GM12878 (cell line): ENCODE data around the gene KCNK17. TPM values are rescaled to one million over a fixed set of nuclear protein-coding genes. Genes with fewer than 3 reads are reported as not detected.

Source experiments
- ATAC-seq: fragments of 200-7000 bp; cut with Tn5 transposase; 3 replicates; pipeline ENCODE4 v1.9.1; 2020; ENCODE audit warnings: mild to moderate bottlenecking, moderate library complexity
- BruUV-seq: library from RNA; stranded (reverse); fragments of 400-500 nt; replicated peaks from 2 replicates; lab custom pipeline; 2021; lab: Mats Ljungman, UMichigan
- CTCF ChIA-PET: fragments of 300-600 bp; sonication (Branson Sonifier 250); formaldehyde crosslinking; extraction: SDS; loops from one replicate; lab custom pipeline; 2021; ENCODE audit warnings: inconsistent platforms; lab: Yijun Ruan, JAX
- POLR2A ChIA-PET: fragments of 350-600 bp; formaldehyde crosslinking; extraction: SDS; loops from one replicate; lab custom pipeline; 2021; ENCODE audit warnings: inconsistent platforms; lab: Charles Lee
- RAD21 ChIA-PET: fragments of 300-600 bp; sonication (Branson Sonifier 250); formaldehyde crosslinking; loops from one replicate; lab custom pipeline; 2023; ENCODE audit warnings: antibody characterized with exemption; ENCODE audit not compliant: unreplicated experiment; lab: Charles Lee
- SMC1A ChIA-PET: fragments of 300-600 bp; sonication (Branson Sonifier 250); formaldehyde crosslinking; loops from one replicate; lab custom pipeline; 2023; ENCODE audit not compliant: unreplicated experiment, uncharacterized antibody; lab: Charles Lee
- DNase-seq: peaks from one replicate; pipeline ENCODE4 v3.0.0-alpha.2; 2011; ENCODE audit warnings: low read depth, low spot score
- FAIRE-seq: peaks from 3 replicates; lab custom pipeline; 2011; peaks lifted over from hg19 to GRCh38; lab: Jason Lieb, UNC
- H2AFZ ChIP-seq: 2 replicates; pipeline ENCODE4 v1.6.0; 2011; ENCODE audit warnings: low read depth, low read length, control low read depth; ENCODE audit not compliant: control insufficient read depth
- H3K27ac ChIP-seq: 2 replicates; pipeline ENCODE4 v1.5.1; 2011; ENCODE audit warnings: control low read depth; ENCODE audit not compliant: control insufficient read depth, insufficient read depth
- H3K27me3 ChIP-seq, 2 experiments: replicated peaks in 1 of 2; 2 replicates each; pipeline versions ENCODE4 v1.6.0 to v1.6.1; 2011; ENCODE audit warnings: low read length in 1 of 2; ENCODE audit not compliant: control insufficient read depth in 2 of 2, insufficient read depth in 2 of 2
- H3K36me3 ChIP-seq, 2 experiments: 2 replicates each; pipeline ENCODE4 v1.5.1; 2011; ENCODE audit warnings: low read length in 1 of 2; ENCODE audit not compliant: control insufficient read depth in 2 of 2, insufficient read depth in 2 of 2
- H3K4me1 ChIP-seq: 2 replicates; pipeline ENCODE4 v1.6.1; 2011; ENCODE audit warnings: mild to moderate bottlenecking, low read length, moderate library complexity, mixed read lengths; ENCODE audit not compliant: control insufficient read depth, insufficient read depth
- H3K4me2 ChIP-seq: 2 replicates; pipeline ENCODE4 v1.6.0; 2011; ENCODE audit warnings: control low read depth; ENCODE audit not compliant: control insufficient read depth, insufficient read depth
- H3K4me3 ChIP-seq: fragments of 200-600 bp; sonication (generic); 2 replicates; pipeline ENCODE4 v1.5.1; 2016
- H3K79me2 ChIP-seq: 2 replicates; pipeline ENCODE4 v1.6.0; 2011; ENCODE audit warnings: low read length; ENCODE audit not compliant: control insufficient read depth, insufficient read depth
- H3K9ac ChIP-seq: 2 replicates; pipeline ENCODE4 v1.8.0; 2011; ENCODE audit warnings: low read length, control low read depth, mixed read lengths; ENCODE audit not compliant: control insufficient read depth, insufficient read depth
- H3K9me3 ChIP-seq: replicated peaks from 3 replicates; pipeline ENCODE4 v1.5.1; 2011; ENCODE audit warnings: mild to moderate bottlenecking, low read length; ENCODE audit not compliant: control insufficient read depth, insufficient read depth
- H4K20me1 ChIP-seq: 2 replicates; pipeline ENCODE4 v1.6.0; 2011; ENCODE audit not compliant: control insufficient read depth, insufficient read depth
- BACH1 ChIP-seq: fragments of 450-650 bp; IDR thresholded peaks from 2 replicates; pipeline ENCODE4 v1.6.1; 2017; ENCODE audit warnings: mild to moderate bottlenecking, borderline replicate concordance
- BCLAF1 ChIP-seq: fragments of 450-650 bp; IDR thresholded peaks from 2 replicates; pipeline ENCODE4 v1.6.1; 2017; ENCODE audit warnings: antibody characterized with exemption, mild to moderate bottlenecking, moderate library complexity
- USF2 ChIP-seq: IDR thresholded peaks from 2 replicates; pipeline ENCODE4 v1.6.1; 2011; ENCODE audit warnings: low read depth, low read length, improper control_type of control experiment, borderline replicate concordance
- ZBTB4 ChIP-seq: fragments of 450-650 bp; formaldehyde crosslinking; IDR thresholded peaks from 2 replicates; pipeline ENCODE4 v1.4.0; 2022; ENCODE audit warnings: mild to moderate bottlenecking, moderate library complexity
- ZZZ3 ChIP-seq: IDR thresholded peaks from 2 replicates; pipeline ENCODE4 v1.6.1; 2011; ENCODE audit warnings: low read depth; ENCODE audit not compliant: control insufficient read depth, insufficient read length
- WGBS: methylation state at CpG from one replicate; pipeline ENCODE4 v1.1.6; 2016; ENCODE audit warnings: low lambda C conversion rate; ENCODE audit not compliant: insufficient replicate concordance, insufficient coverage; ENCODE audit errors: missing lambda C conversion rate; 5-methylcytosine and 5-hydroxymethylcytosine counted together
- in situ Hi-C: fragments of 300-500 bp; cut with MboI; formaldehyde crosslinking; loops from 9 replicates; pipeline ENCODE4 v1.14.3; 2018; ENCODE audit warnings: mixed read lengths
- intact Hi-C: fragments of 100-400 bp; cut with micrococcal nuclease; formaldehyde crosslinking; loops from one replicate; pipeline ENCODE4 v1.14.2; 2022; ENCODE audit not compliant: unreplicated experiment
- polyA plus RNA-seq, 11 experiments: library from polyadenylated mRNA; depleted of rRNA in 4 of 11; unstranded in 6 of 11; stranded (reverse) in 5 of 11; fragments of >200 nt; fragmentation: Nextera tagmentation in 4 of 11; fragmentation: Illumina TruSeq in 1 of 11; extraction: Ambion mirVana in 4 of 11; extraction: Trizol in 1 of 11; gene quantifications; 1 replicate in 1 of 11; 2 replicates in 10 of 11; pipeline versions ENCODE4 v1.2.1 to v1.2.3, GENCODE V29; 2011 to 2016; ENCODE audit warnings: inconsistent platforms in 2 of 11, missing spikeins in 2 of 11, low read depth in 1 of 11
- total RNA-seq, 4 experiments: library from RNA; depleted of rRNA in 3 of 4; stranded (reverse); fragments of >200 nt in 3 of 4; fragmentation: Illumina TruSeq in 1 of 4; extraction: Trizol in 1 of 4; gene quantifications; 2 replicates each; pipeline versions ENCODE4 v1.2.1 to v1.2.3, GENCODE V29; 2013 to 2021
- TF ChIP-seq, protein P1 (sequence below): fragments of 450-650 bp; IDR thresholded peaks from 2 replicates; pipeline ENCODE4 v1.6.1; 2016; ENCODE audit warnings: mild to moderate bottlenecking, moderate library complexity, borderline replicate concordance

The KCNK17 gene
- total and polyA plus RNA-seq, 10 of the 15 experiments (the other 5 are each of a cell fraction or from before 2014, with no cell fraction given), result not detected

GRCh38 chr6:39266782-39267355 lies 47.4 kb downstream of the KCNK17 start (continued):
- no peak for TF ChIP-seq BCLAF1
- TF ChIP-seq ZZZ3, result no peak
- TF ChIP-seq, protein P1, sequence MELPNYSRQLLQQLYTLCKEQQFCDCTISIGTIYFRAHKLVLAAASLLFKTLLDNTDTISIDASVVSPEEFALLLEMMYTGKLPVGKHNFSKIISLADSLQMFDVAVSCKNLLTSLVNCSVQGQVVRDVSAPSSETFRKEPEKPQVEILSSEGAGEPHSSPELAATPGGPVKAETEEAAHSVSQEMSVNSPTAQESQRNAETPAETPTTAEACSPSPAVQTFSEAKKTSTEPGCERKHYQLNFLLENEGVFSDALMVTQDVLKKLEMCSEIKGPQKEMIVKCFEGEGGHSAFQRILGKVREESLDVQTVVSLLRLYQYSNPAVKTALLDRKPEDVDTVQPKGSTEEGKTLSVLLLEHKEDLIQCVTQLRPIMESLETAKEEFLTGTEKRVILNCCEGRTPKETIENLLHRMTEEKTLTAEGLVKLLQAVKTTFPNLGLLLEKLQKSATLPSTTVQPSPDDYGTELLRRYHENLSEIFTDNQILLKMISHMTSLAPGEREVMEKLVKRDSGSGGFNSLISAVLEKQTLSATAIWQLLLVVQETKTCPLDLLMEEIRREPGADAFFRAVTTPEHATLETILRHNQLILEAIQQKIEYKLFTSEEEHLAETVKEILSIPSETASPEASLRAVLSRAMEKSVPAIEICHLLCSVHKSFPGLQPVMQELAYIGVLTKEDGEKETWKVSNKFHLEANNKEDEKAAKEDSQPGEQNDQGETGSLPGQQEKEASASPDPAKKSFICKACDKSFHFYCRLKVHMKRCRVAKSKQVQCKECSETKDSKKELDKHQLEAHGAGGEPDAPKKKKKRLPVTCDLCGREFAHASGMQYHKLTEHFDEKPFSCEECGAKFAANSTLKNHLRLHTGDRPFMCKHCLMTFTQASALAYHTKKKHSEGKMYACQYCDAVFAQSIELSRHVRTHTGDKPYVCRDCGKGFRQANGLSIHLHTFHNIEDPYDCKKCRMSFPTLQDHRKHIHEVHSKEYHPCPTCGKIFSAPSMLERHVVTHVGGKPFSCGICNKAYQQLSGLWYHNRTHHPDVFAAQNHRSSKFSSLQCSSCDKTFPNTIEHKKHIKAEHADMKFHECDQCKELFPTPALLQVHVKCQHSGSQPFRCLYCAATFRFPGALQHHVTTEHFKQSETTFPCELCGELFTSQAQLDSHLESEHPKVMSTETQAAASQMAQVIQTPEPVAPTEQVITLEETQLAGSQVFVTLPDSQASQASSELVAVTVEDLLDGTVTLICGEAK, result no peak

GRCh38 chr6:39266375-39266774 lies 47.8 kb downstream of the KCNK17 start:
- H3K9ac ChIP-seq, result no peak overlapping the region
- ChIA-PET SMC1A (interaction anchor here (1.0 kb wide), 1 partner anchor 50 kb away, joined by 3 read pairs; no protein-coding TSS in a partner anchor), CTCF (no interaction called here), RAD21 (no interaction called here), POLR2A (no interaction called here)
- H3K9me3 ChIP-seq, result no peaks in the 10 kb centered on the region
- no peak overlapping the region for H3K4me2 ChIP-seq
- H3K36me3 ChIP-seq, result no peaks in the 10 kb centered on the region
- BruUV-seq, result no TSS peak
- H3K4me3 ChIP-seq, result no peak overlapping the region
- no peak for ATAC-seq
- no peaks in the 10 kb centered on the region for H3K79me2 ChIP-seq
- H3K27ac ChIP-seq, result no peak overlapping the region
- no peaks in the 10 kb centered on the region for H4K20me1 ChIP-seq
- H3K27me3 ChIP-seq, result no peaks in the 10 kb centered on the region; a peak in 1 of 4 replicates
- 9% methylated on average over 2 of the region's 2 CpGs for WGBS
- TF ChIP-seq USF2 (no peak), ZBTB4 (CRISPR knock-in tag) (no peak), BACH1 (no peak)
- DNase-seq, result no peak
- in situ Hi-C loops, result no loop called here
- H3K4me1 ChIP-seq, result no peaks in the 10 kb centered on the region
- no peak for FAIRE-seq
- no peak overlapping the region for H2AFZ ChIP-seq
- intact Hi-C loops, result no loop called here
